ENCODE measurements around the gene BEGAIN.
A peak's percentile ranks its signal among the peaks of the same experiment; 100 is the strongest.

The BEGAIN gene

GRCh38 chr14:100601064-100601463, 13.8 kb upstream of the BEGAIN start:
- no peak for DNase-seq (ENCODE audit: low read depth)

GRCh38 chr14:100599981-100600380, 12.8 kb upstream of the BEGAIN start:
- no peak for DNase-seq (ENCODE audit: low read depth)

GRCh38 chr14:100594625-100594951, 7.4 kb upstream of the BEGAIN start:
- no peak for DNase-seq (ENCODE audit: low read depth)

- no peak for DNase-seq (ENCODE audit: low read depth)
Observed at GRCh38 chr14:100593751-100594624, 6.8 kb upstream of the BEGAIN start.

GRCh38 chr14:100592972-100593371, 5.8 kb upstream of the BEGAIN start:
- no peak for DNase-seq (ENCODE audit: low read depth)

GRCh38 chr14:100592461-100592891, 5.3 kb upstream of the BEGAIN start:
- DNase-seq (ENCODE audit: low read depth): no peak

- no peak for DNase-seq (ENCODE audit: low read depth)
Observed at GRCh38 chr14:100591453-100592371, 4.5 kb upstream of the BEGAIN start.

GRCh38 chr14:100590726-100591452, 3.7 kb upstream of the BEGAIN start:
- no peak for DNase-seq (ENCODE audit: low read depth)

- DNase-seq (ENCODE audit: low read depth): no peak
Observed at GRCh38 chr14:100589760-100590469, 2.7 kb upstream of the BEGAIN start.

- DNase-seq (ENCODE audit: low read depth): no peak
Observed at GRCh38 chr14:100589071-100589759, 2.0 kb upstream of the BEGAIN start.

GRCh38 chr14:100588671-100589070, 1.5 kb upstream of the BEGAIN start:
- no peak for DNase-seq (ENCODE audit: low read depth)

GRCh38 chr14:100587763-100588411, 670 bp upstream of the BEGAIN start:
- DNase-seq (ENCODE audit: low read depth): no peak

GRCh38 chr14:100586403-100587085, 673 bp downstream of the BEGAIN start:
- DNase-seq (ENCODE audit: low read depth): peak; percentile 27

GRCh38 chr14:100586153-100586402, 1.1 kb downstream of the BEGAIN start:
- DNase-seq (ENCODE audit: low read depth): no peak

GRCh38 chr14:100585448-100586152, 1.6 kb downstream of the BEGAIN start:
- no peak for DNase-seq (ENCODE audit: low read depth)

GRCh38 chr14:100584056-100585031, 2.9 kb downstream of the BEGAIN start:
- DNase-seq (ENCODE audit: low read depth): no peak

GRCh38 chr14:100583245-100583644, 4.0 kb downstream of the BEGAIN start:
- DNase-seq (ENCODE audit: low read depth): no peak

- no peak for DNase-seq (ENCODE audit: low read depth)
Observed at GRCh38 chr14:100582496-100583165, 4.6 kb downstream of the BEGAIN start.
